Measurements from ENCODE around the gene FILIP1. TPM values are rescaled to one million over a fixed set of nuclear protein-coding genes. Genes with fewer than 3 reads are reported as not detected.

The FILIP1 gene
- total RNA-seq, 1 donor from 2014 or later: not detected

DNA sequence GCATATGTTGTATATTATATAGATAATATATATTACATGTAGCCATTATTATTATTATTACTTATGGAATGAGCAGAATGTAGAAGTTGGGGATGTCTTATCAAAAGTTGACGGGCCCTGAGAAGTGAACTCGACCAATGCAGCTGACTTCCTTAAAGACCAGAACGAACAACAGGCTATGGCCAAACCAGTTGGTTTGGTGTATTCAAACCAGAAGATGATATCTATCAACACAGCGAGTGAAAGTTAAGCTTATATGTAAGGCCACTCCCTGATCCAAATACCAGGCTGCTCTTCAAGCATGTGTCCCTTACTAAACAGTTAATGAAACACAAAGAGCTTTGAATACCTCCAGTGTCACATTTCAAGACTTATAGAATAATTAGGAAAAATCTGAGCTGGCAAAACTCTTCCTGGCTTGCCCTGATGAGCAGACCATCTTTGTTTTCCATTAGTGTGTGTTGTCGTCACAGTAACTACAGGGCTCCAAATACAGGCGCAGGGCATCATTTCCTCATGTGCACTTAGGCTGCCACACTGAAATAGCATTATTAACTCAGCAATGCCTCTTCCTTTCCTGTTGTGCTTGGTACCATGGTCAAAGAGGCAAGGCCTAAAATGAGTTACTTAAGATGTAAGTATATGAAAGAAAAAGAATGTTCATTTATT lies 6.6 kb downstream of the FILIP1 start:
- Mint-ChIP-seq H3K9me3 (no peaks in the 10 kb centered on the region), H3K4me3 (no peak overlapping the region), H3K36me3 (ENCODE audit: low read depth) (no peaks in the 10 kb centered on the region), H3K4me1 (no peaks in the 10 kb centered on the region), H3K27me3 (peaks cover 48% of the 10 kb centered on the region), H3K27ac (no peak overlapping the region)
- intact Hi-C loops (cut with micrococcal nuclease): no loop called here
- no peak for DNase-seq

DNA sequence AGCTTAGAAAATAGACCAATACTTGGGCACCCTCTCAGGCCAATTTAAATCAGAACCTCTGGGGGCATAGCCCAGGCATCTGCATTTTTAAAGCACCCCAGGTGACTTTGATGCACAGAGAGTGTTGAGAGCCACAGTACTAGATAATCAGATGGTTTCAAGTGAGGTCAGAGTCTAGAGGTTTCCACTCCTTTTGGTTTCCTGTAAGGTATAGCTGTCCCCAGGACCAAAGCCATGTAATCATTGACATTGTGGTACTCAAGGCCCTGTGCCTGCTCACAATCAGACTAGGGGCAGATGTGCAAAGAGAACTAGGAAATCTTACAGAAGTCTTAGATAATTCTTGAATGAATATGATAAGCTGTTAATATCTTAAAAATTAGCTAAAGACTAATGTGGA lies 9.1 kb downstream of the FILIP1 start:
- Mint-ChIP-seq H3K4me1 (no peaks in the 10 kb centered on the region), H3K27ac (no peak overlapping the region), H3K27me3 (peaks cover 43% of the 10 kb centered on the region), H3K4me3 (no peak overlapping the region), H3K36me3 (ENCODE audit: low read depth) (no peaks in the 10 kb centered on the region), H3K9me3 (no peaks in the 10 kb centered on the region)
- DNase-seq: no peak
- intact Hi-C loops (cut with micrococcal nuclease): no loop called here

DNA sequence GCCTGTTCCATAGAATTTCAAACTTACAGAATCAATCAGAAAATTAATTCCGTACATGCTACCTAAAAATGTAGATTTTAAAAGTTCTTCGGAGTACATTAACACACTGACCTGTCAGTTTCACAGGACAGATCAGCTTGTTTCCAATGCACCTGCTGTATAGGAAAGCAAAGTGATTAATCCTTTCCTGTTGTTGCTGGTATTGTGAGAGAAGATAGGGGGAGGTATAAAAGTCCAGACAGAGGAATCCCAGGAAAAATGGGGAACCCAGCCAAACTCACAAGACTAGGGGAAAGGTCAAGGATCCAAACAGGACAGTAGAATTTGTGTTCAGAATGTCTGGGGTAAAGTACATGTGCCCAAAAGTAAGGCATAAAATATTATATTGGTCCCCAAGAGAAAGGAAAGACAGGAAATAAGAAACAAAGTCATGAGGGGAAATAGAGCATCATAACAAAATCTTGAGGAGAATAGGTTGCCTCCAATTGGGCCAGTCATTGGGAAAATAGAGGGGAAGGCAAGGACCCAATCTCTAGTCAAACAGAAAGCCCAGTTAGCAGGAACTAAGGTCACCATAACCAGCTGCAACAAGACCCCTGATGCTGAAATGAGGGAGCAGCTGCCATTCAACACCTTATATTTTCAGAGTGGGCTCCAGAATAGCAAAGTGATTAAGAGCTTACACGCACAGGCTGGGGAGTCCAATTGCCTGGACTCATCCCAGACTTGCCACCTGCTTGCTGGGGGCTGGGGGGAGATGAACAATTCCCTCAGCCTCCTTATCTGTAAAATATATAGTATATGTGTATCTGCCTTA lies 10.3 kb downstream of the FILIP1 start:
- H3K36me3 Mint-ChIP-seq (ENCODE audit: low read depth): no peaks in the 10 kb centered on the region
- no peak overlapping the region for H3K4me3 Mint-ChIP-seq
- no peak for DNase-seq
- no peak overlapping the region for H3K27ac Mint-ChIP-seq
- intact Hi-C loops (cut with micrococcal nuclease): no loop called here
- no peaks in the 10 kb centered on the region for H3K9me3 Mint-ChIP-seq
- H3K27me3 Mint-ChIP-seq: peaks cover 38% of the 10 kb centered on the region
- H3K4me1 Mint-ChIP-seq: no peaks in the 10 kb centered on the region

DNA sequence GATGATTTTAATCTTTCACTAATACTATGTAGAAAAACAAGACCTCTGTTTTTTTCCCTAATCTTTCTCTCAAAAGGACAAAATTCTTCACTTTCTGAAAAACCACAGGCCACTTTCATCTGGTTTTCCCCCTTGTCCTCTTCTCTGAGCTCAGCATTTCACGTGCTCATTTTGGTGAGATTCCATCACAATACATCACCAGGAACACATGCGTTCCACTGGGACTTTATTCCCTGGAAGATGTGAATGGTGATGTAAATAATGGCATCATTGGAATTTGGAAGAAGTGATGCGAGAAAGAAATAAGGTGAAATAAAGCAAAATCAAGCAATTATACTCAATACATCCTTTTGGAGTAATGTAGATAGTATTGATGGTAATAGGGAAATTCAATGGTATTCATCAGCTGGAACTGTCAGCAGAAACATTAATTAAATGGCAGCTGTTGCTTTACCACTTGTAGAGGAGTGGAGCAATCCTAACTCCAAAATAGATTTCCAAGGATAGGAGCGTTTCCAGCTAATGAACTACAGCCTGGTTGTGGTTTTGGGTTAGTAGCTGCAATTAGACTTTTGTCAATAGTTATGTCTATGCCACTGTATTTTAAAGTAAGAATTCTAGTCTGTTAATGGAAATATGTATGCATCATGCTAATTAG lies 11.5 kb downstream of the FILIP1 start:
- Mint-ChIP-seq H3K36me3 (ENCODE audit: low read depth) (no peaks in the 10 kb centered on the region), H3K4me1 (no peaks in the 10 kb centered on the region), H3K27ac (no peak overlapping the region), H3K4me3 (no peak overlapping the region), H3K9me3 (no peaks in the 10 kb centered on the region), H3K27me3 (peaks cover 34% of the 10 kb centered on the region)
- no peak for DNase-seq
- intact Hi-C loops (cut with micrococcal nuclease): no loop called here

DNA sequence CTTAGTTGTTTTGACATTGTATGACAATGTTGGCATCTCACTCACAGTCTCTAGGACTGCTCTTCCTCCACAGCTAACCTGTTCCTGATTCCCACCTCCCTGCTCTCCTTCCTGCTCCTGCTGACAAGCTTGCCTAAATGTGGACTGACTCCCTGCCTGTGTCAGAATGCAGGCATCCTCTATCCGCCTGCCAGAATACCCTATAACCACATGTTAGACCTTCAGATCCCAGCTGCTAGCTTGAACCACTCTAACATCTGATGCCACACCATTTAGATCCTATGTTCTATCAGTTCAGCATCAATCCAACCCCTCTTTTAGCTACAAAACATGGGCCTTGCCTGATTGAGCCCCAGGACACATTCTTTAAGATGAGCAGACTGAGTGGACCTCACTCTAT lies 12.2 kb downstream of the FILIP1 start:
- H3K36me3 Mint-ChIP-seq (ENCODE audit: low read depth): no peaks in the 10 kb centered on the region
- DNase-seq: no peak
- H3K9me3 Mint-ChIP-seq: no peaks in the 10 kb centered on the region
- intact Hi-C loops (cut with micrococcal nuclease): no loop called here
- peaks cover 33% of the 10 kb centered on the region for H3K27me3 Mint-ChIP-seq
- no peak overlapping the region for H3K27ac Mint-ChIP-seq
- H3K4me3 Mint-ChIP-seq: no peak overlapping the region
- H3K4me1 Mint-ChIP-seq: no peaks in the 10 kb centered on the region

DNA sequence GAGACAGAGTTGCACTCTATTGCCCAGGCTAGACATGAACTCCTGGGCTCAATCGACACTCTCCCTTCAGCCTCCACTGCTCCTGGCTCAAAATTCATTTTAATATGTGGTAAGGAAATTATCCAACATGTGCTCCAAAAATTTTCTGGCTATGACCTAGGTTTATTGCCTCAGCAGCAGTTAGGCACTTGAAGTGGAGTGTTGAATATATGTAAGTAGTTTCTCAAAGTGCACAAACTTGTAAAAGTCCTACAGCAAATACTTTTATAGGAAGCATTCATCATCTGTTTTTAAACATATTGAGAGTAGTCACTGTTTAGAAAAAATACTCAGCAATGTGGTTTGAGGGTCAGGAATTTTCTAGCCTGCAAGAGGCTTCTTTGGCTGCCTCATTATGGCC lies 13.2 kb downstream of the FILIP1 start:
- H3K27ac Mint-ChIP-seq: no peak overlapping the region
- peaks cover 30% of the 10 kb centered on the region for H3K27me3 Mint-ChIP-seq
- no peaks in the 10 kb centered on the region for H3K4me1 Mint-ChIP-seq
- no peak overlapping the region for H3K4me3 Mint-ChIP-seq
- intact Hi-C loops (cut with micrococcal nuclease): no loop called here
- no peaks in the 10 kb centered on the region for H3K9me3 Mint-ChIP-seq
- no peak for DNase-seq
- H3K36me3 Mint-ChIP-seq (ENCODE audit: low read depth): no peaks in the 10 kb centered on the region

DNA sequence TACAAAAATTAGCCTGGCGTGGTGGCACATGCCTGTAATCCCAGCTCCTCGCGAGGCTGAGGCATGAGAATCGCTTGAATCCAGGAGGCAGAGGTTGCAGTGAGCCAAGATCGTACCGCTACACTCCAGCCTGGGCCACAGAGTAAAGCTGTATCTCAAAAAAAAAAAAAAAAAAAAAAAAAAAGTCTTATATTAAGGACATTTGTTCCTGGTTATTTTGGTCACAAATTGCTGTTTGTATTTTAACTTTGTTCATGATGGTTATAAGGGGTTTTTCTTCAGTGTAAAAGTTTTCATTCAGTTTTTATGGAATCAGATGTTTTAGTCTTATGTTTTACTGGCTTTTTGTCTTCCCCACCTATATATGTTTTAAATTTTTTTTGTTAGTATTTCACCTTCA lies 13.9 kb downstream of the FILIP1 start:
- DNase-seq: no peak
- no peaks in the 10 kb centered on the region for H3K9me3 Mint-ChIP-seq

DNA sequence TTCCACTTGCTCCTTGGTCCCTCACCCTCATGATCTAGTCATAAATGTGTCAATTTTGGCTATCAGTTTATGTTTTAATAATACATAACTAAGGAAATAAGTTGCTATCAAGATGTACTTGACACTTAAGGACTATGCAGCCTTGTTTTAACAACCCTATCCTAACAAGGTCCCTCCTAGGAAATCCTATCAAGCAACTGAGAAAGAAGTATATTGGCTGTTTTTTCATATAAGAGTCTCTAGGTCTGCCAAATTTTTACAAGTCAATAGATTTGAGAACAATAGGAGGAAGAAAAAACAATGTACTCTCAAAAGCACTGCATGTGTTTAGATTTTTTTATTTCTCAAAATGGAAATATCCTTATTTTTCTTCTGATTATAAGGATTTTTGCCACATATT lies 14.7 kb downstream of the FILIP1 start:
- DNase-seq: no peak
- Mint-ChIP-seq H3K27ac (no peak overlapping the region), H3K4me3 (no peak overlapping the region), H3K36me3 (ENCODE audit: low read depth) (no peaks in the 10 kb centered on the region), H3K9me3 (no peaks in the 10 kb centered on the region), H3K27me3 (peaks cover 36% of the 10 kb centered on the region), H3K4me1 (no peaks in the 10 kb centered on the region)
- intact Hi-C loops (cut with micrococcal nuclease): no loop called here

More for the DNA sequence above, 13.9 kb downstream of the FILIP1 start:
- H3K4me3 Mint-ChIP-seq: no peak overlapping the region
- intact Hi-C loops (cut with micrococcal nuclease): no loop called here
- H3K4me1 Mint-ChIP-seq: no peaks in the 10 kb centered on the region
- peaks cover 32% of the 10 kb centered on the region for H3K27me3 Mint-ChIP-seq
- no peaks in the 10 kb centered on the region for H3K36me3 Mint-ChIP-seq (ENCODE audit: low read depth)
- no peak overlapping the region for H3K27ac Mint-ChIP-seq

DNA sequence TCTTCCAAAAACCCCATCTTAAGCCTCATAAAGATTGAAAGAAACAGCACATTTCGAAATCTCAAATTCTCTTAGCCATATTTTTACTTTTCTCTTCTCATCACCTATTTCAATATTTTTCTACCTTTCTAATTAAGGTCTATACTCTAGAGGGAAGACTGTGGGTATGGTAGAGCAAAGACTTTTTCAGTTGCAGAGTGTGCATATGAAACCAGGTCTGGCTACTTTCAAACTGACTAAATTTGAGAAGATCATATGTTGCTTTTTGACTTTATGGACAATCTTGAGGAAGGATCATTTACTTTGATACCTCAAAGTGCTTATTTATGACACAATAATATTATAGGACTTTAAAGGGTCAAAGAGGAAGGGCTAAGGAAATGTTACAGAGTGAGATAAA lies 20.7 kb downstream of the FILIP1 start:
- H3K27ac Mint-ChIP-seq: no peak overlapping the region
- H3K27me3 Mint-ChIP-seq: peaks cover 24% of the 10 kb centered on the region
- H3K4me1 Mint-ChIP-seq: no peaks in the 10 kb centered on the region
- intact Hi-C loops (cut with micrococcal nuclease): no loop called here
- no peaks in the 10 kb centered on the region for H3K36me3 Mint-ChIP-seq (ENCODE audit: low read depth)
- no peak overlapping the region for H3K4me3 Mint-ChIP-seq
- DNase-seq: no peak
- H3K9me3 Mint-ChIP-seq: no peaks in the 10 kb centered on the region

DNA sequence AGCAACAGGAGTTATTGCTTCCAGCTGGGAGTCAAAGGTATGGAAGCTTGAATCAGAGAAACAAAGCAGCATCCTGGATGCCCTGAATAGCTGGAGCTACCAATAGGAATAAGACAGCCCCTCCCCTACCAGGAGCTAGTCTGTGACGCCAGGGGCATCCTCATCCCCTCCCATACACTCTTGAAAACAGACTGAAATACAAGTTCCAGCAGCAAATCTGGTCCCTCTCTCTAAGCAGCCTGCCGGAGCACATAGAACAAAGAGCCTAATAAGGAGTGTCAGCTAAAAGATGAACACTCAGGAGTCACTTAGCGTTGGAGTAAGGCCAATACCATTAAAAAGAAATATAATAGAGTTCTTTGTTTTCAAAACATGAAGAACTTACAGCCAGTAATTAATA lies 25.6 kb downstream of the FILIP1 start:
- DNase-seq: no peak
- H3K4me1 Mint-ChIP-seq: no peaks in the 10 kb centered on the region
- no peaks in the 10 kb centered on the region for H3K36me3 Mint-ChIP-seq (ENCODE audit: low read depth)
- peaks cover 19% of the 10 kb centered on the region for H3K27me3 Mint-ChIP-seq
- no peaks in the 10 kb centered on the region for H3K9me3 Mint-ChIP-seq
- intact Hi-C loops (cut with micrococcal nuclease): no loop called here
- H3K4me3 Mint-ChIP-seq: no peak overlapping the region
- no peak overlapping the region for H3K27ac Mint-ChIP-seq

DNA sequence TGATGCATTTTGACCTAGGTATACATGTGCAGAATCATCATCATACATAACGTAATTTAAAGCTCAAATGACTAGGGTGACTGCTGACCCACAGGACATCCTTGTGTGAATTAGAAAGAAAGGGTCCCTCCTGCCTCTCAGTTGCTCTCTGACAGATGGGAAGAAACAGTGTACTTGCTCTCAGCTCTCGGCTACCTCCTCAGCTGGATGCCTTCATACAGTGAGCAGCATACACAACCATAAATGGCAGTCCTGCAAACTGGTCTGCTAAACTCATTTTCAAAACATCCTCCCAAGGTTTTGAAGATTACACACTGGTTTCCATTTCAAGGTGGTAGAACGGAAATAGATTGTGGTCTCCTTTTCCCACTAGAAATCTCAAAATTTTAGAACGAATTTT lies 26.3 kb downstream of the FILIP1 start:
- Mint-ChIP-seq H3K4me3 (no peak overlapping the region), H3K4me1 (no peaks in the 10 kb centered on the region), H3K36me3 (ENCODE audit: low read depth) (no peaks in the 10 kb centered on the region), H3K27ac (no peak overlapping the region), H3K27me3 (peaks cover 16% of the 10 kb centered on the region), H3K9me3 (no peaks in the 10 kb centered on the region)
- no peak for DNase-seq
- intact Hi-C loops (cut with micrococcal nuclease): no loop called here

DNA sequence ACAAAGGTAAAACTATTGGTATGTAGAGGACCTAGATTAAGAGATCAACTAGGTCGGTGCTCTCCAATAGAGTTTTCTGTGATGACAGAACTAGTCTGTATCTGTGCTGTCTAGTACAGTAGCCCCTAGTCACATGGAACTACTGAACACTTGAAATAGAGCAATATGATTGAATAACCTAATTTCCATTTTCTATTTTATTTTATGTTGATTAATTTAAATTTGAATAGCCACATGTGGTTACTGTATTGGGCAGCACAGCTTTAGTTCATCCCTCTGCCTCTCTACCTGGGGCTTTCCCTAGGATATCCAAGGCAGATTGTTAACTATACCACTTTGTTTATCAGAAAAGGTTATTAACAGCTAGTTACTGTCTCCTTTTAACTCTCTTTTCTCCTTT lies 27.0 kb downstream of the FILIP1 start:
- Mint-ChIP-seq H3K36me3 (ENCODE audit: low read depth) (no peaks in the 10 kb centered on the region), H3K27me3 (peaks cover 15% of the 10 kb centered on the region), H3K4me1 (no peaks in the 10 kb centered on the region), H3K27ac (no peak overlapping the region), H3K4me3 (no peak overlapping the region), H3K9me3 (no peaks in the 10 kb centered on the region)
- no peak for DNase-seq
- intact Hi-C loops (cut with micrococcal nuclease): no loop called here

DNA sequence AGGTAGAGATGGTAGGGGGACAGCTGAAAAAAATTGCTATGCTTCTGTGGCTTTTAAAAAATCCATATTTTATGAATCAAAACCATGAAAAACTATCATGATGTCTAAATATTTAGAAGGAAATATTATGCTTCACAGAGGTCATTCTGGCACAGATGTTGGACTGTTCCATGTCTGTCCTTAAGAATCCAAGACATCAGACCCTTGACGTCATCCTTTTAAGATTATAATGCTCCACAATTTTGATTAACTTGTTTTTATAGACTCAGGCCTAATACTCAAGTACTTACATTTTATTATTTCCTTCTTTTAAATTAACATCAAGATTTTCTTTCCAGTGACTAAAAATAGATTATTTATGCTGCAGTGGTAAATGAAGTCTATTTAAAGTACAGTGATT lies 29.7 kb downstream of the FILIP1 start:
- intact Hi-C loops (cut with micrococcal nuclease): no loop called here
- Mint-ChIP-seq H3K27me3 (peaks cover 10% of the 10 kb centered on the region), H3K9me3 (no peaks in the 10 kb centered on the region), H3K4me1 (no peaks in the 10 kb centered on the region), H3K36me3 (ENCODE audit: low read depth) (no peaks in the 10 kb centered on the region), H3K27ac (no peak overlapping the region), H3K4me3 (no peak overlapping the region)
- DNase-seq: no peak

DNA sequence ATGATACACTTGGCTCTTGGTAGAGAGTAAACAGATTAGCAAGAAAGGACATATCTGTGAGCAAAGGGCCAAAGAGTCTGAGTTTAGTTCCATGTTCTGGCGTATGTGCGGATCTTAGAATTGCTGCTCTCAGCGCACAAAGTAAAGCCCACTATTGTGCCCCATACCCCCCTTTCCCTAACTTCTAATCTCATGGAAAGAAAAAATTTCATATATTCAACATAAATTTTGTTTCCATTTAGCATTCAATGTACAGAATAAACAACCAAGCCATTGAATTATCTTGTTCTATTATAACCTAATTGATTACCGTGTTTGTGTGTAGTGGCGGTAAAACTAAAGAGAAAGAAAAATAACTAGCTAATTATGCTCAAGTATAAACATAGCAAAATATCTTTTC lies 30.5 kb downstream of the FILIP1 start:
- H3K4me1 Mint-ChIP-seq: no peaks in the 10 kb centered on the region
- no peaks in the 10 kb centered on the region for H3K9me3 Mint-ChIP-seq
- no peak for DNase-seq
- no peak overlapping the region for H3K27ac Mint-ChIP-seq
- H3K36me3 Mint-ChIP-seq (ENCODE audit: low read depth): no peaks in the 10 kb centered on the region
- H3K27me3 Mint-ChIP-seq: peaks cover 10% of the 10 kb centered on the region
- no peak overlapping the region for H3K4me3 Mint-ChIP-seq
- intact Hi-C loops (cut with micrococcal nuclease): no loop called here
